H1 (cell line): Measurements from ENCODE around the gene ENTPD8. TPM values are rescaled to one million over a fixed set of nuclear protein-coding genes. Genes with fewer than 3 reads are reported as not detected.

ENCODE experiments used
- CTCF ChIA-PET: fragments of 300-600 bp; sonication (Branson Sonifier 250); formaldehyde crosslinking; loops from one replicate; lab custom pipeline; 2021; ENCODE audit not compliant: partially characterized antibody; lab: Charles Lee
- POLR2A ChIA-PET: fragments of 300-600 bp; sonication (Branson Sonifier 250); formaldehyde crosslinking; loops from one replicate; lab custom pipeline; 2021; ENCODE audit warnings: inconsistent platforms; ENCODE audit not compliant: partially characterized antibody; lab: Charles Lee
- DNase-seq, 2 experiments: peaks; one replicate each; pipeline versions ENCODE4 v3.0.0 to v3.0.0-alpha.2; 2010 to 2022; ENCODE audit warnings: low spot score in 2 of 2, low read depth in 1 of 2, mixed read lengths in 1 of 2
- FAIRE-seq: peaks from 2 replicates; lab custom pipeline; 2011; peaks lifted over from hg19 to GRCh38; lab: Jason Lieb, UNC
- H2AFZ ChIP-seq: 2 replicates; pipeline ENCODE4 v1.8.1; 2012; ENCODE audit warnings: low read length, inconsistent platforms
- H2AK5ac ChIP-seq: 2 replicates; pipeline ENCODE4 v1.6.1; 2013; ENCODE audit warnings: low read depth, low read length
- H2BK120ac ChIP-seq: replicated peaks from 2 replicates; pipeline ENCODE3; 2013; ENCODE audit warnings: low read depth, low read length, inconsistent platforms
- H2BK12ac ChIP-seq: 2 replicates; pipeline ENCODE4 v1.6.1; 2013; ENCODE audit warnings: low read depth, low read length
- H2BK15ac ChIP-seq: 2 replicates; pipeline ENCODE4 v1.6.1; 2013; ENCODE audit warnings: low read length
- H2BK20ac ChIP-seq: 2 replicates; pipeline ENCODE4 v1.6.1; 2013; ENCODE audit warnings: low read length
- H2BK5ac ChIP-seq: 2 replicates; pipeline ENCODE4 v1.6.1; 2013; ENCODE audit warnings: low read depth, low read length
- H3K14ac ChIP-seq: 2 replicates; pipeline ENCODE4 v1.6.1; 2013; ENCODE audit warnings: inconsistent platforms; ENCODE audit not compliant: insufficient read length
- H3K18ac ChIP-seq: 2 replicates; pipeline ENCODE4 v1.6.1; 2013; ENCODE audit warnings: low read length; ENCODE audit errors: extremely low read depth
- H3K23ac ChIP-seq: 2 replicates; pipeline ENCODE4 v1.6.1; 2013; ENCODE audit warnings: inconsistent platforms; ENCODE audit not compliant: insufficient read length
- H3K23me2 ChIP-seq: 2 replicates; pipeline ENCODE4 v1.6.1; 2013; ENCODE audit warnings: low read depth, low read length
- H3K27ac ChIP-seq: 2 replicates; pipeline ENCODE4 v1.6.1; 2011; ENCODE audit warnings: low read depth, low read length, inconsistent platforms
- H3K27me3 ChIP-seq, 4 experiments: replicated peaks in 1 of 4; 1 replicate in 1 of 4; 2 replicates in 3 of 4; pipeline versions ENCODE4 v1.6.1 to v1.8.1; 2011 to 2013; ENCODE audit warnings: low read length in 3 of 4, mild to moderate bottlenecking in 3 of 4, inconsistent platforms in 2 of 4, mixed read lengths in 2 of 4, moderate library complexity in 1 of 4; ENCODE audit not compliant: control insufficient read depth in 3 of 4, insufficient read depth in 3 of 4; ENCODE audit errors: extremely low read depth in 1 of 4
- H3K36me3 ChIP-seq, 4 experiments: 2 replicates each; pipeline versions ENCODE4 v1.6.1 to v1.8.1; 2011 to 2013; ENCODE audit warnings: mild to moderate bottlenecking in 4 of 4, low read length in 3 of 4, moderate library complexity in 2 of 4, control low read depth in 1 of 4, inconsistent platforms in 1 of 4; ENCODE audit not compliant: insufficient read depth in 4 of 4, control insufficient read depth in 2 of 4
- H3K4ac ChIP-seq: replicated peaks from 2 replicates; pipeline ENCODE3; 2013; ENCODE audit warnings: low read length, low read depth, mixed read lengths, inconsistent platforms; ENCODE audit not compliant: insufficient read length
- H3K4me1 ChIP-seq, 4 experiments: replicated peaks in 1 of 4; 1 replicate in 1 of 4; 2 replicates in 3 of 4; pipeline versions ENCODE4 v1.6.1 to v1.8.1; 2011 to 2013; ENCODE audit warnings: low read length in 3 of 4, inconsistent platforms in 2 of 4, mixed read lengths in 1 of 4; ENCODE audit not compliant: insufficient read depth in 4 of 4, control insufficient read depth in 3 of 4
- H3K4me2 ChIP-seq, 2 experiments: 2 replicates each; pipeline versions ENCODE4 v1.6.1 to v1.8.1; 2011 to 2013; ENCODE audit warnings: low read depth in 2 of 2, low read length in 2 of 2, control low read depth in 1 of 2, inconsistent platforms in 1 of 2, mild to moderate bottlenecking in 1 of 2; ENCODE audit not compliant: insufficient read depth in 1 of 2
- H3K4me3 ChIP-seq, 4 experiments: fragments of 200-600, 300-600 bp in 1 of 4; sonication (generic), shearing (Covaris generic), sonication (Bioruptor Twin) in 1 of 4; 2 replicates each; pipeline versions ENCODE4 v1.5.1 to v1.8.1; 2011 to 2016; ENCODE audit warnings: low read length in 4 of 4, low read depth in 3 of 4, control low read depth in 2 of 4, inconsistent platforms in 2 of 4, mild to moderate bottlenecking in 2 of 4, mixed read lengths in 1 of 4, moderate library complexity in 1 of 4; ENCODE audit not compliant: insufficient read depth in 2 of 4; ENCODE audit errors: extremely low read depth in 1 of 4
- H3K56ac ChIP-seq: replicated peaks from 2 replicates; pipeline ENCODE3; 2013; ENCODE audit warnings: low read depth, mild to moderate bottlenecking, mixed read lengths, low read length, inconsistent platforms; ENCODE audit not compliant: insufficient read length
- H3K79me1 ChIP-seq: 2 replicates; pipeline ENCODE4 v1.6.1; 2013; ENCODE audit warnings: low read depth, low read length, control low read depth
- H3K79me2 ChIP-seq, 2 experiments: 2 replicates each; pipeline versions ENCODE4 v1.6.1 to v1.8.1; 2012 to 2013; ENCODE audit warnings: low read length in 2 of 2, mild to moderate bottlenecking in 2 of 2, inconsistent platforms in 1 of 2; ENCODE audit not compliant: insufficient read depth in 2 of 2, control insufficient read depth in 1 of 2
- H3K9ac ChIP-seq, 4 experiments: replicated peaks in 1 of 4; 1 replicate in 1 of 4; 2 replicates in 3 of 4; pipeline versions ENCODE4 v1.6.1 to v1.8.1; 2011 to 2013; ENCODE audit warnings: low read depth in 3 of 4, low read length in 3 of 4, control low read depth in 2 of 4, mild to moderate bottlenecking in 2 of 4, moderate library complexity in 2 of 4, inconsistent platforms in 1 of 4; ENCODE audit errors: extremely low read depth in 1 of 4
- H3K9me3 ChIP-seq, 2 experiments: 2 replicates each; pipeline versions ENCODE4 v1.6.1 to v1.8.1; 2012 to 2013; ENCODE audit warnings: mild to moderate bottlenecking in 2 of 2, moderate library complexity in 2 of 2, control low read depth in 1 of 2, inconsistent platforms in 1 of 2, low read depth in 1 of 2, low read length in 1 of 2, mixed read lengths in 1 of 2; ENCODE audit not compliant: insufficient read depth in 2 of 2
- H4K20me1 ChIP-seq, 2 experiments: replicated peaks in 1 of 2; 2 replicates each; pipeline versions ENCODE3 to v1.8.1; 2011 to 2013; ENCODE audit warnings: inconsistent platforms in 2 of 2, low read length in 2 of 2, mild to moderate bottlenecking in 1 of 2; ENCODE audit not compliant: insufficient read depth in 2 of 2, control insufficient read depth in 1 of 2
- H4K5ac ChIP-seq: 2 replicates; pipeline ENCODE4 v1.6.1; 2013; ENCODE audit warnings: low read length, low read depth, mixed read lengths, inconsistent platforms; ENCODE audit not compliant: insufficient read length
- H4K8ac ChIP-seq: 2 replicates; pipeline ENCODE4 v1.8.0; 2013; ENCODE audit warnings: mild to moderate bottlenecking, moderate library complexity, low read length, inconsistent platforms; ENCODE audit not compliant: insufficient read depth; ENCODE audit errors: extremely low read depth
- H4K91ac ChIP-seq: replicated peaks from 2 replicates; pipeline ENCODE3; 2013; ENCODE audit warnings: low read length, mixed read lengths, inconsistent platforms; ENCODE audit not compliant: insufficient read length
- PHF8 ChIP-seq: fragments of 200-600 bp; sonication (generic); conservative IDR thresholded peaks from 2 replicates; pipeline ENCODE4 v1.7.1; 2012; ENCODE audit warnings: low read depth, mild to moderate bottlenecking, inconsistent platforms, low read length, moderate library complexity
- ZNF274 ChIP-seq: IDR thresholded peaks from 2 replicates; pipeline ENCODE4 v1.7.0; 2012; ENCODE audit warnings: low read length, borderline replicate concordance; ENCODE audit errors: extremely low read depth
- WGBS, 2 experiments: shearing (Covaris generic) in 1 of 2; methylation state at CpG; one replicate each; pipeline versions ENCODE4 v1.1.6 to v1.1.7; 2013 to 2015; ENCODE audit warnings: low lambda C conversion rate in 2 of 2, mixed read lengths in 2 of 2, inconsistent platforms in 1 of 2, low coverage in 1 of 2, missing lambda C conversion rate in 1 of 2; ENCODE audit not compliant: insufficient replicate concordance in 2 of 2, insufficient coverage in 1 of 2, insufficient read length in 1 of 2; ENCODE audit errors: extremely low coverage in 1 of 2, missing lambda C conversion rate in 1 of 2; 5-methylcytosine and 5-hydroxymethylcytosine counted together
- polyA plus RNA-seq, 7 experiments: library from polyadenylated mRNA; depleted of rRNA in 3 of 7; stranded (reverse) in 5 of 7; unstranded in 2 of 7; fragments of >200 nt in 5 of 7; fragments of 200-250 nt in 2 of 7; gene quantifications; 1 replicate in 5 of 7; 2 replicates in 1 of 7; 4 replicates in 1 of 7; pipeline versions ENCODE4 v1.2.1 to v1.2.3, GENCODE V29; 2011 to 2013; ENCODE audit warnings: missing spikeins in 2 of 7, mixed read lengths in 2 of 7
- total RNA-seq: library from RNA; stranded (reverse); fragmentation: NEBNext Ultra II Directional; extraction: Animal tissue kit (Norgen Biotek cat#: 25700); gene quantifications from 2 replicates; pipeline ENCODE4 v1.2.1, GENCODE V29; 2021

Gene ENTPD8
- total and polyA plus RNA-seq, 2 of the 8 experiments (the other 6 are each of a cell fraction or from before 2014, with no cell fraction given), result 0.48 to 0.51 TPM

GRCh38 chr9:137395666-137396010 is 45.5 kb downstream of the ENTPD8 start:
- no peaks in the 10 kb centered on the region for H3K23me2 ChIP-seq
- no peak overlapping the region for H2BK15ac ChIP-seq
- H4K20me1 ChIP-seq, result peaks cover 0 to 6% of the 10 kb centered on the region in 2 experiments
- H2BK12ac ChIP-seq, result no peak overlapping the region
- no peak overlapping the region for H2BK20ac ChIP-seq
- TF ChIP-seq PHF8 (no peak), ZNF274 (no peak)
- no peak overlapping the region for H2BK5ac ChIP-seq
- no peak for DNase-seq
- CTCF ChIA-PET, result interaction anchor here (0.7 to 1.0 kb wide), 4 partner anchors 19 to 109 kb away, joined by 3 to 4 read pairs (median 3); no protein-coding TSS in a partner anchor
- POLR2A ChIA-PET, result interaction anchor here (1.0 to 1.2 kb wide), 2 partner anchors 9 to 41 kb away, joined by 3 to 4 read pairs; no protein-coding TSS in a partner anchor
- H3K56ac ChIP-seq, result no peak overlapping the region
- H3K4me3 ChIP-seq, result no peak overlapping the region
- no peak overlapping the region for H4K91ac ChIP-seq
- no peak overlapping the region for H3K23ac ChIP-seq
- no peak overlapping the region for H3K18ac ChIP-seq
- H3K14ac ChIP-seq, result no peak overlapping the region
- H3K4ac ChIP-seq, result no peak overlapping the region
- no peak overlapping the region for H3K27ac ChIP-seq
- no peaks in the 10 kb centered on the region for H3K27me3 ChIP-seq
- H3K4me1 ChIP-seq, result no peaks in the 10 kb centered on the region; a peak in 1 of 7 replicates
- FAIRE-seq, result no peak
- no peak overlapping the region for H2AFZ ChIP-seq
- H2AK5ac ChIP-seq, result no peak overlapping the region
- no peaks in the 10 kb centered on the region for H3K36me3 ChIP-seq
- H3K9ac ChIP-seq, result no peak overlapping the region
- H2BK120ac ChIP-seq, result no peak overlapping the region
- H4K8ac ChIP-seq, result 0 out of 2 replicates have a peak overlapping the region, but pooled peaks have one; percentile 51
- 100% methylated on average over 3 of the region's 11 CpGs; no CpG with 5 or more reads in 1 of the 2 experiments for WGBS, 2 experiments
- no peaks in the 10 kb centered on the region for H3K79me2 ChIP-seq
- H3K9me3 ChIP-seq, result no peaks in the 10 kb centered on the region
- no peak overlapping the region for H3K4me2 ChIP-seq
- no peaks in the 10 kb centered on the region for H3K79me1 ChIP-seq
- H4K5ac ChIP-seq, result no peak overlapping the region
